PC-9 (cell line): Measurements from ENCODE around the gene RGL1. TPM values are rescaled to one million over a fixed set of nuclear protein-coding genes. Genes with fewer than 3 reads are reported as not detected.

Source experiments
- BruUV-seq: library from RNA; stranded (reverse); fragments of 400-500 nt; replicated peaks from 2 replicates; lab custom pipeline; 2021; lab: Mats Ljungman, UMichigan
- CTCF ChIA-PET: fragments of 300-600 bp; sonication (Branson Sonifier 250); formaldehyde crosslinking; loops from one replicate; lab custom pipeline; 2022; ENCODE audit warnings: antibody characterized with exemption; lab: Charles Lee
- POLR2A ChIA-PET: fragments of 300-600 bp; sonication (Branson Sonifier 250); formaldehyde crosslinking; loops from one replicate; lab custom pipeline; 2022; ENCODE audit warnings: antibody characterized with exemption; ENCODE audit not compliant: unreplicated experiment; lab: Charles Lee
- DNase-seq, 2 experiments: peaks; one replicate each; pipeline versions ENCODE4 v3.0.0 to v3.0.0-alpha.2; 2015 to 2022; ENCODE audit warnings: mixed read lengths in 1 of 2
- H2AFZ ChIP-seq: fragments of 200-600 bp; sonication (generic); 2 replicates; pipeline ENCODE4 v1.8.1; 2017; ENCODE audit warnings: antibody characterized with exemption
- H3F3A ChIP-seq: fragments of 200-600 bp; sonication (generic); 2 replicates; pipeline ENCODE4 v1.8.1; 2017; ENCODE audit warnings: antibody characterized with exemption, mild to moderate bottlenecking, low read depth; ENCODE audit not compliant: insufficient read depth
- H3K27ac ChIP-seq: fragments of 200-600 bp; sonication (generic); 2 replicates; pipeline ENCODE4 v1.6.1; 2016; ENCODE audit warnings: mixed run types
- H3K27me3 ChIP-seq: fragments of 200-600 bp; sonication (generic); 2 replicates; pipeline ENCODE4 v1.6.1; 2016; ENCODE audit warnings: low read depth, mixed run types; ENCODE audit not compliant: insufficient read depth
- H3K36me3 ChIP-seq: fragments of 200-600 bp; sonication (generic); 2 replicates; pipeline ENCODE4 v1.6.1; 2016; ENCODE audit warnings: low read depth, mixed run types
- H3K4me1 ChIP-seq: fragments of 200-600 bp; sonication (generic); replicated peaks from 2 replicates; pipeline ENCODE4 v1.6.1; 2016; ENCODE audit warnings: mixed run types; ENCODE audit not compliant: insufficient read depth
- H3K4me2 ChIP-seq: fragments of 200-600 bp; sonication (generic); 2 replicates; pipeline ENCODE4 v1.6.1; 2017; ENCODE audit warnings: mixed run types
- H3K4me3 ChIP-seq: fragments of 200-600 bp; sonication (generic); 2 replicates; pipeline ENCODE4 v1.6.1; 2016; ENCODE audit warnings: mixed run types
- H3K79me2 ChIP-seq: fragments of 200-600 bp; sonication (generic); 2 replicates; pipeline ENCODE4 v1.6.1; 2017; ENCODE audit warnings: low read depth, mixed run types
- H3K9me2 ChIP-seq: fragments of 200-600 bp; sonication (generic); 2 replicates; pipeline ENCODE4 v1.8.1; 2017; ENCODE audit warnings: mild to moderate bottlenecking; ENCODE audit not compliant: insufficient read depth
- H3K9me3 ChIP-seq: fragments of 200-600 bp; sonication (generic); 2 replicates; pipeline ENCODE4 v1.8.1; 2016; ENCODE audit warnings: low read depth; ENCODE audit not compliant: insufficient read depth
- H4K20me1 ChIP-seq: fragments of 200-600 bp; sonication (generic); 2 replicates; pipeline ENCODE4 v1.8.1; 2017; ENCODE audit not compliant: insufficient read depth
- CTCF ChIP-seq: fragments of 200-600 bp; sonication (generic); conservative IDR thresholded peaks from 2 replicates; pipeline ENCODE4 v1.6.1; 2017; ENCODE audit warnings: mixed run types, antibody characterized with exemption, mild to moderate bottlenecking, moderate library complexity
- EZH2 ChIP-seq: fragments of 200-600 bp; sonication (generic); IDR thresholded peaks from 2 replicates; pipeline ENCODE4 v1.8.0; 2017; ENCODE audit warnings: antibody characterized with exemption, low read depth
- intact Hi-C: fragments of 100-400 bp; cut with micrococcal nuclease; formaldehyde crosslinking; loops from one replicate; pipeline ENCODE4 v1.10.0; 2022; ENCODE audit not compliant: unreplicated experiment
- total RNA-seq: library from RNA; stranded (reverse); gene quantifications from 2 replicates; pipeline ENCODE4 v1.2.3, GENCODE V29; 2021

RGL1 gene
- total RNA-seq, 1 experiment from 2014 or later, result 2.6 TPM

DNA sequence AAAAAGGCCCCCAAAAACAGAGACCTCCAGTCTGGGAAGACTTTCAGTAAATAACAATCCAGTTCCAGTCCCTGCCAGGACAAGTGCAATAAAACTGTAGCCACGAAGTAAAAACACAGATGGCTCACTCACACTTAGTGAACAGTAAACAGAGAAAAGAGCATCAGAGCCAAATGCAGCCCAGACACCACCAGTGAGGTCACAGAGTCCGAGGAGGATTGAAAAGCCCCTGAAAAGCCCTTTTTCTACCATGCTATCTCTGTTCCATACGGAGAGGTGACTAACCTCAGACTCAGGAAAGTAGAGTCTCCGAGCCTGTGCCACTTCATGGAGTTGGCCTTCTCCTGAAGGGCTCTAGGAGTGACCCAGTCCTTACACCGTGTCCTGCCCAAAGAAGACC is 148.1 kb downstream of the RGL1 start:
- no peak overlapping the region for H3K4me3 ChIP-seq
- no peaks in the 10 kb centered on the region for H3K9me2 ChIP-seq
- intact Hi-C loops, result no loop called here
- H3K27me3 ChIP-seq, result no peaks in the 10 kb centered on the region
- no peaks in the 10 kb centered on the region for H3K79me2 ChIP-seq
- TF ChIP-seq CTCF (no peak), EZH2 (no peak)
- ChIA-PET CTCF (no interaction called here), POLR2A (no interaction called here)
- no peaks in the 10 kb centered on the region for H3K4me1 ChIP-seq
- no peaks in the 10 kb centered on the region for H3K36me3 ChIP-seq
- H3F3A ChIP-seq, result no peaks in the 10 kb centered on the region
- no TSS peak for BruUV-seq
- H4K20me1 ChIP-seq, result no peaks in the 10 kb centered on the region
- H3K9me3 ChIP-seq, result no peaks in the 10 kb centered on the region
- no peak overlapping the region for H3K27ac ChIP-seq
- DNase-seq, result no peak
- H2AFZ ChIP-seq, result peak overlapping the region; percentile 39; the same call in 1 of the 2 replicates
- H3K4me2 ChIP-seq, result no peak overlapping the region

- Histone ChIP-seq H3K9me3 (no peaks in the 10 kb centered on the region), H4K20me1 (no peaks in the 10 kb centered on the region), H3F3A (no peaks in the 10 kb centered on the region), H3K27me3 (no peaks in the 10 kb centered on the region), H3K9me2 (no peaks in the 10 kb centered on the region), H3K4me3 (no peak overlapping the region), H3K4me1 (no peaks in the 10 kb centered on the region), H3K4me2 (no peak overlapping the region), H2AFZ (no peak overlapping the region), H3K27ac (no peak overlapping the region), H3K36me3 (no peaks in the 10 kb centered on the region), H3K79me2 (no peaks in the 10 kb centered on the region)
- no TSS peak for BruUV-seq
- POLR2A ChIA-PET, result no interaction called here
- no peak for DNase-seq
- intact Hi-C loops, result no loop called here
- CTCF ChIA-PET, result no interaction called here
- TF ChIP-seq CTCF, result no peak
- TF ChIP-seq EZH2, result no peak
Observed at GRCh38 chr1:183954496-183954895, 149.6 kb downstream of the RGL1 start.

- H3K4me1 ChIP-seq, result no peaks in the 10 kb centered on the region
- H4K20me1 ChIP-seq, result no peaks in the 10 kb centered on the region
- POLR2A ChIA-PET, result interaction anchor here (0.6 kb wide), 1 partner anchor 442 kb away, joined by 6 read pairs; no protein-coding TSS in a partner anchor
- intact Hi-C loops, result no loop called here
- TF ChIP-seq CTCF, result no peak
- TF ChIP-seq EZH2, result no peak
- no peak overlapping the region for H3K4me2 ChIP-seq
- H2AFZ ChIP-seq, result no peak overlapping the region
- DNase-seq, result peak; percentile 8 to 53
- H3K9me3 ChIP-seq, result no peaks in the 10 kb centered on the region
- no TSS peak for BruUV-seq
- H3K79me2 ChIP-seq, result no peaks in the 10 kb centered on the region
- CTCF ChIA-PET, result interaction anchor here (0.6 kb wide), 1 partner anchor 41 kb away, joined by 5 read pairs; no protein-coding TSS in a partner anchor
- H3K27me3 ChIP-seq, result no peaks in the 10 kb centered on the region
- no peaks in the 10 kb centered on the region for H3K36me3 ChIP-seq
- no peaks in the 10 kb centered on the region for H3K9me2 ChIP-seq
- no peak overlapping the region for H3K4me3 ChIP-seq
- H3F3A ChIP-seq, result no peaks in the 10 kb centered on the region
- H3K27ac ChIP-seq, result no peak overlapping the region
Observed at GRCh38 chr1:183956559-183957188, 151.8 kb downstream of the RGL1 start.
